Measurements from ENCODE around the gene SEC24D. TPM values are rescaled to one million over a fixed set of nuclear protein-coding genes. Genes with fewer than 3 reads are reported as not detected.

The SEC24D gene
- total RNA-seq, 1 donor from 2014 or later = 26.0 TPM

DNA sequence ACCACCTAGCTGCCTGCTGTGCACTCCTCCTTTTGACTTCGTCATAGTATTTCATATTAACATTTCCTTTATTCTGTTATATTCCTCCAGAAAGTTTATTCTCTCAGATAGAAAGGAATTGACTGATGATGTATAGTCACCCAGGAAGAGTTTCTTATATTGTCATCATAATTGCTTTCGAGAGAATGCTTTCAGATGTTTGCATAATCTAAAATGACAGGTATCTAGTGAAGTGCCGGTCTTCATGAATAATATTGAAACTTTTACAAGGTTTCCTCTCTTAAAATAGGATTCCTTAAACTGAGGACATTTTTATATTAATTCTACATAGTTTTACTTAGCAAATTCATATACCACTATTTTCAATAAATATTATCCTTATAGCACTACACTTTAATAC is 10.1 kb downstream of the SEC24D start:
- peaks cover 3% of the 10 kb centered on the region for H3K27me3 Mint-ChIP-seq (ENCODE audit: unreplicated experiment)
- no peak overlapping the region for H3K4me3 Mint-ChIP-seq (ENCODE audit: unreplicated experiment)
- DNase-seq = no peak
- TF ChIP-seq, protein P1, sequence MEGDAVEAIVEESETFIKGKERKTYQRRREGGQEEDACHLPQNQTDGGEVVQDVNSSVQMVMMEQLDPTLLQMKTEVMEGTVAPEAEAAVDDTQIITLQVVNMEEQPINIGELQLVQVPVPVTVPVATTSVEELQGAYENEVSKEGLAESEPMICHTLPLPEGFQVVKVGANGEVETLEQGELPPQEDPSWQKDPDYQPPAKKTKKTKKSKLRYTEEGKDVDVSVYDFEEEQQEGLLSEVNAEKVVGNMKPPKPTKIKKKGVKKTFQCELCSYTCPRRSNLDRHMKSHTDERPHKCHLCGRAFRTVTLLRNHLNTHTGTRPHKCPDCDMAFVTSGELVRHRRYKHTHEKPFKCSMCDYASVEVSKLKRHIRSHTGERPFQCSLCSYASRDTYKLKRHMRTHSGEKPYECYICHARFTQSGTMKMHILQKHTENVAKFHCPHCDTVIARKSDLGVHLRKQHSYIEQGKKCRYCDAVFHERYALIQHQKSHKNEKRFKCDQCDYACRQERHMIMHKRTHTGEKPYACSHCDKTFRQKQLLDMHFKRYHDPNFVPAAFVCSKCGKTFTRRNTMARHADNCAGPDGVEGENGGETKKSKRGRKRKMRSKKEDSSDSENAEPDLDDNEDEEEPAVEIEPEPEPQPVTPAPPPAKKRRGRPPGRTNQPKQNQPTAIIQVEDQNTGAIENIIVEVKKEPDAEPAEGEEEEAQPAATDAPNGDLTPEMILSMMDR (IDR thresholded peaks at IDR 0.05; ENCODE audit: partially characterized antibody, unreplicated experiment) = no peak
- H3K4me1 Mint-ChIP-seq (ENCODE audit: low read depth, unreplicated experiment) = peaks cover 24% of the 10 kb centered on the region
- H3K27ac Mint-ChIP-seq (ENCODE audit: unreplicated experiment) = no peak overlapping the region
- peaks cover 6% of the 10 kb centered on the region for H3K36me3 Mint-ChIP-seq (ENCODE audit: unreplicated experiment)
- peaks cover 1% of the 10 kb centered on the region for H3K9me3 Mint-ChIP-seq (ENCODE audit: unreplicated experiment)

DNA sequence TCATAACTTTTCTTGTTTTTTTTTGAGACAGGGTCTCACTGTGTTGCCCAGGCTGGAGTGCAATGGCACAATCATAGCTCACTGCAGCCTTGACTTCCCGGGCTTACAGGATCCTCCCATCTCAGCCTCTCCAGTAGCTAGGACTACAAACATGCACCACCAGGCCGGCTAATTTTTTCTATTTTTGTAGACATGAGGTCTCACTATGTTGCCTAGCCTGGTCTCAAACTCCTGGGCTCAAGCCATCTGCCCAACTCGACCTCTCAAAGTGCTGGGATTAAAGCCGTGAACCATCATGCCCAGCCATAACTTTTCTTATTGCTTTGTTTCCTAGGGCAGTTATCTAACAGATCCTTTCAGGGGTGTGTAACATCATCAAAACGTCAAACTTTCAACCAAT is 11.8 kb downstream of the SEC24D start:
- no peaks in the 10 kb centered on the region for H3K9me3 Mint-ChIP-seq (ENCODE audit: unreplicated experiment)
- H3K4me3 Mint-ChIP-seq (ENCODE audit: unreplicated experiment) = no peak overlapping the region
- H3K36me3 Mint-ChIP-seq (ENCODE audit: unreplicated experiment) = peaks cover 6% of the 10 kb centered on the region
- peaks cover 24% of the 10 kb centered on the region for H3K4me1 Mint-ChIP-seq (ENCODE audit: low read depth, unreplicated experiment)
- TF ChIP-seq, protein P1 (IDR thresholded peaks at IDR 0.05; ENCODE audit: partially characterized antibody, unreplicated experiment) = no peak
- H3K27ac Mint-ChIP-seq (ENCODE audit: unreplicated experiment) = no peak overlapping the region
- no peak for DNase-seq
- peaks cover 3% of the 10 kb centered on the region for H3K27me3 Mint-ChIP-seq (ENCODE audit: unreplicated experiment)

DNA sequence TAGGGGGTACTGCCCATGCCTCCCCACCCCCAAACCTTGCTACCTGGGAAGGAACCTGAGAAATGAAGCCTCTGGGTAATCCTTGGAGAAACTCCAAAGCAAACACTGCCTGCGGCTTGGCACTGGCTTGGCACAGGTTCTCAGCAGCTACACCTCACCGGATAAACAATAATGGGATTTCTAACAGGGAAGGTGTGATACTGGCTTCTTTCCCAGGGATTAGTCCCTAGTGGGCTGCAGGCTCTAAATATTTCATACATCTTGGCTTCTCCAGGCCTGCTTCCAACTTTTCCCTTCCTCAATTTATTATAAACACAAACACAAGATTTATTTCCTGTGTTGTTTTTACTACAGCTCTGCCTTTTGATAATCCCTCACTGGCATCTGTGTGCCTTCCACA is 12.5 kb downstream of the SEC24D start:
- DNase-seq = no peak
- Mint-ChIP-seq H3K4me1 (ENCODE audit: low read depth, unreplicated experiment) (peaks cover 20% of the 10 kb centered on the region), H3K9me3 (ENCODE audit: unreplicated experiment) (no peaks in the 10 kb centered on the region), H3K27ac (ENCODE audit: unreplicated experiment) (no peak overlapping the region), H3K4me3 (ENCODE audit: unreplicated experiment) (no peak overlapping the region), H3K27me3 (ENCODE audit: unreplicated experiment) (no peaks in the 10 kb centered on the region), H3K36me3 (ENCODE audit: unreplicated experiment) (peaks cover 6% of the 10 kb centered on the region)
- TF ChIP-seq, protein P1 (IDR thresholded peaks at IDR 0.05; ENCODE audit: partially characterized antibody, unreplicated experiment) = no peak

DNA sequence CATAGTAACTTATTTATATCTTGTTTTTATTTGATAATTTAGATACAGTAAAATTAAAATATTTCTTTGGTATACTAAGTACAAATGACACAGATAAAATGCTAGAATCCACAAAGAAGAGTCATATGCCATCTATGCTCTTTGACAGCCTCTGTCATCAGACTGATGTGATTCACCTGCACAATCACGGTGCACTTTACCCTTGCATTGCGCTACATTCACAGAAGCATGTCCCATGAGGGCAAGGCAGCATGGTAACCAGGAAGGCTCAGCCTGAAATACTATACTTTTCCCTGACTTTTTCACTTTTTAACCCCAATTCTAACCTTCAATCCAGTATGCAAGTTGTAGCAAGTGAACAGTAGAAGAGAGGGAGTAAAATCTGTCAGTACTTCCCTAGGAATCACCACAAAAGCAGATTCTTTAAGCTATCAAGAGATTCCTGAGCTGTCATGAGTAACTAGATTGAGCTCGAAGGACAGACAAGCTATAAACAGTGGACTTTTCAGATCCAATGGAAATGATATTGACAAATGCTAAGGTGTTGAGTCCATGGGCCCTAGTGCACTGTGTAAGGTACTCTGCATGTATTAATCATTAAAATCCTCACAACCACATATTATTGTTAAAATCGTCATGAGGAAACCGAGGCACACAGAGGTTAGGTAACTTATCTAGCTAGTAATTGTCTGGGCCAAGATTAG is 14.2 kb downstream of the SEC24D start:
- no peak for DNase-seq
- TF ChIP-seq, protein P1 (IDR thresholded peaks at IDR 0.05; ENCODE audit: partially characterized antibody, unreplicated experiment) = no peak
- Mint-ChIP-seq H3K4me1 (ENCODE audit: low read depth, unreplicated experiment) (peaks cover 22% of the 10 kb centered on the region), H3K9me3 (ENCODE audit: unreplicated experiment) (no peaks in the 10 kb centered on the region), H3K36me3 (ENCODE audit: unreplicated experiment) (peaks cover 6% of the 10 kb centered on the region), H3K27me3 (ENCODE audit: unreplicated experiment) (no peaks in the 10 kb centered on the region), H3K27ac (ENCODE audit: unreplicated experiment) (no peak overlapping the region), H3K4me3 (ENCODE audit: unreplicated experiment) (no peak overlapping the region)

DNA sequence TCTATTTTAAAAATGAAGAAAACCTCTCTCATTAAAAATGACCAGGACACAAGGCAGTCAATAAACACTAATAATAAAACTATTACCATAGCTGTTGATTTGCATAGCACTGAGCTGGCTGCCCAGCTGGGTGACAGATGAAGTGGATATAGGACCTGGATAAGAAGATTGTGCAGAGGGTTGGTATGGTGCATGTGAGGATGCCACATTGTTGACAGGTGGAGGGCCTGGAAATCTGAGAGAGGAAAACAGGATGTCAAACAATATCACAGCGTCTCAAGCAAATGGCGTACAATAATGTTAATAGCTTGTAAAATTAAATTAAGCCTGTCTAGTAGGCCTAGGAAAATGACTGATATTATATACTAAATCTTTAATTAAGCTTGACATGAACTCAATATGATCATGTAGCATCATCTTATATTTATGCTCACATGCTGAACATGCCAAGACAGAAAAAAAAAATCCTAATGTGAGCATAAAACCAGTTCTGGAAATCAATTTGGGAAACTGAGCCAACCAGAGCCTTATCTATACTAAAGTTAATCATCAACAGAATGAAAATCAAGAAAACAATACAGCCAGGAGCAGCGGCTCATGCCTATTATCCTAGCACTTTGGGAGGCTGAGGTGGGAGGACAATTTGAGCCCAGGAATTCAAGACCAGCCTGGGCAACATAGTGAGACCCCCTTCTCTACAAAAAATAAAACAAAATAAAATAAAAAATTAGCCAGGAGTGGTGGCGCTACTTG is 18.6 kb downstream of the SEC24D start:
- H3K4me1 Mint-ChIP-seq (ENCODE audit: low read depth, unreplicated experiment) = peaks cover 40% of the 10 kb centered on the region
- DNase-seq = no peak
- H3K4me3 Mint-ChIP-seq (ENCODE audit: unreplicated experiment) = no peak overlapping the region
- no peaks in the 10 kb centered on the region for H3K36me3 Mint-ChIP-seq (ENCODE audit: unreplicated experiment)
- H3K9me3 Mint-ChIP-seq (ENCODE audit: unreplicated experiment) = no peaks in the 10 kb centered on the region
- TF ChIP-seq, protein P1 (IDR thresholded peaks at IDR 0.05; ENCODE audit: partially characterized antibody, unreplicated experiment) = no peak
- no peaks in the 10 kb centered on the region for H3K27me3 Mint-ChIP-seq (ENCODE audit: unreplicated experiment)
- H3K27ac Mint-ChIP-seq (ENCODE audit: unreplicated experiment) = peak overlapping the region; percentile 86
